Heart right ventricle (tissue), 16 donors: ENCODE results near the gene SYNGR4. TPM values are rescaled to one million over a fixed set of nuclear protein-coding genes. Genes with fewer than 3 reads are reported as not detected.
A peak's percentile ranks its signal among the peaks of the same experiment; 100 is the strongest.

Experiments used
- ATAC-seq, 8 donors: fragments of 200-7000 bp; cut with Tn5 transposase; one replicate each; pipeline ENCODE4 v1.9.1; 2020; ENCODE audit warnings: mild to moderate bottlenecking in 8 of 8, moderate library complexity in 8 of 8, moderate number of reproducible peaks in 1 of 8
- DNase-seq, 2 donors: peaks; one replicate each; pipeline ENCODE4 v3.0.0-alpha.2; 2020
- H3K27ac ChIP-seq, 10 donors: fragments of 200-600 bp; sonication (generic) in 2 of 10; one replicate each; pipeline versions ENCODE4 v1.5.0 to v1.8.0; 2020 to 2022; ENCODE audit warnings: mild to moderate bottlenecking in 3 of 10
- H3K27me3 ChIP-seq, 7 donors: fragments of 200-600 bp; one replicate each; pipeline ENCODE4 v1.8.0; 2021 to 2022; ENCODE audit warnings: mild to moderate bottlenecking in 2 of 7
- H3K36me3 ChIP-seq, 9 donors: fragments of 200-600 bp; sonication (generic) in 1 of 9; one replicate each; pipeline versions ENCODE4 v1.5.0 to v1.8.0; 2020 to 2022; ENCODE audit warnings: mild to moderate bottlenecking in 2 of 9
- H3K4me1 ChIP-seq, 9 donors: fragments of 200-600 bp; sonication (generic) in 1 of 9; one replicate each; pipeline versions ENCODE4 v1.5.0 to v1.8.0; 2020 to 2022; ENCODE audit warnings: mild to moderate bottlenecking in 4 of 9
- H3K4me3 ChIP-seq, 10 donors: fragments of 200-600 bp; sonication (generic) in 2 of 10; one replicate each; pipeline versions ENCODE4 v1.5.0 to v1.8.0; 2020 to 2022; ENCODE audit warnings: mild to moderate bottlenecking in 7 of 10, moderate library complexity in 2 of 10
- H3K9me3 ChIP-seq, 11 donors: fragments of 200-600 bp in 10 of 11; sonication (generic) in 2 of 11; one replicate each; pipeline versions ENCODE4 v1.5.0 to v1.8.0; 2013 to 2022; ENCODE audit warnings: mild to moderate bottlenecking in 2 of 11, control low read depth in 1 of 11, moderate library complexity in 1 of 11
- CTCF ChIP-seq, 9 donors: fragments of 200-600 bp; sonication (generic) in 2 of 9; IDR thresholded peaks; one replicate each; pipeline versions ENCODE4 v1.5.0 to v1.8.0; 2021 to 2022; ENCODE audit warnings: antibody characterized with exemption in 9 of 9, mild to moderate bottlenecking in 5 of 9, moderate library complexity in 1 of 9
- WGBS, 2 donors: extraction: QIAGEN DNeasy Blood & Tissue Kit; methylation state at CpG; one replicate each; pipeline ENCODE4 v1.1.7; 2013; ENCODE audit warnings: inconsistent platforms in 1 of 2; 5-methylcytosine and 5-hydroxymethylcytosine counted together
- intact Hi-C, 10 donors: fragments of 100-400 bp; cut with DNase I; formaldehyde crosslinking; loops; one replicate each; pipeline versions ENCODE4 v1.11.1 to v1.14.2; 2022
- polyA plus RNA-seq, 2 donors: library from polyadenylated mRNA; stranded (reverse); fragments of 200-250 nt; gene quantifications; one replicate each; pipeline ENCODE4 v1.2.3, GENCODE V29; 2013
- total RNA-seq, 10 donors: library from RNA; stranded (reverse); fragmentation: NEBNext Ultra II Directional in 3 of 10; extraction: Animal tissue kit (Norgen Biotek cat#: 25700) in 3 of 10; gene quantifications; one replicate each; pipeline versions ENCODE4 v1.2.1 to v1.2.4, GENCODE V29; 2021 to 2023
- donor health status: Arrhythmogenic right ventricular cardiomyopathy.
- donor health status: ischemic (EF 13 %, LVEDD 7.1; RV severe dilation, severe dysfunction).
- donor health status: healthy with polysubstance abuse.
- donor health status: DM: no; HTN: yes; CAD: no.
- donor health status: DM: no; HTN: no; CAD: no.
- donor health status: ischemic (EF 25% LVEDD 6.9; RV normal size, moderate dysfunction).
- donor health status: ischemic (EF 25% LVEDD 5.7; RV mildly dilated, moderate dysfunction).
- donor health status: healthy.
- donor health status: DM: yes; HTN: yes; CAD: no.
- donor health status: Ischemic cardiomyopathy.
- donor health status: ischemic (EF 35%, LVEDD 5.7; RV mildly dilated, moderate dysfunction).
- donor health status: nonischemic (EF 11% LVEDD 7.7; RV severe dilation, severe dysfunction).
- donor health status: DM: yes; HTN: yes; CAD: no.
- donor health status: PGD.
- donor health status: ischemic (EF 29% LVEDD 5.4; RV normal size, mild dysfunction).
- donor health status: nonischemic (EF 23%, LVEDD 6.1; RV moderate dilation, normal function).

SYNGR4 gene
- total and polyA plus RNA-seq, 12 donors, result not detected

GRCh38 chr19:48325265-48325910 is 38.8 kb upstream of the SYNGR4 start, which contains the start of gene EMP3:
Gene EMP3, plus strand, starts transcription at chr19:48325552. Its CDS starts 1,293 bp downstream, at chr19:48326845.
- 3% methylated on average over 22 of the region's 22 CpGs for WGBS, 2 donors
- DNase-seq (peak; percentile 81 to 86), ATAC-seq (peak in 7 of 8 donors; percentile 15 to 43 (median 30))
- intact Hi-C loops, result loop anchor here in 2 of 10 donors (5.0 to 10.0 kb wide), 3 partner anchors 37 to 259 kb away; partner anchors contain the start of genes SYNGR4 (in 1 of the 2) and TMEM143 (in 1 of the 2)
- H3K4me1 ChIP-seq, result peaks cover 4 to 94% (median 50%) of the 10 kb centered on the region in 9 donors
- peaks cover 0 to 34% (median 0%) of the 10 kb centered on the region in 9 donors for H3K36me3 ChIP-seq
- peak within 1 kb of the TSS; percentile 73 to 99 (median 89) for H3K27ac ChIP-seq
- TF ChIP-seq CTCF (IDR thresholded peaks at IDR 0.05), result no peak
- no peaks in the 10 kb centered on the region for H3K27me3 ChIP-seq
- H3K4me3 ChIP-seq, result peak within 1 kb of the TSS; percentile 40 to 70 (median 60)
- H3K9me3 ChIP-seq, result peaks cover 0 to 8% (median 0%) of the 10 kb centered on the region in 11 donors

- intact Hi-C loops, result loop anchor here in 2 of 10 donors (5.0 to 10.0 kb wide), 3 partner anchors 33 to 255 kb away; partner anchors contain the start of genes SYNGR4 (in 1 of the 2) and TMEM143 (in 1 of the 2)
- no peak for ATAC-seq
- TF ChIP-seq CTCF (IDR thresholded peaks at IDR 0.05), result no peak
- no peak for DNase-seq
- Histone ChIP-seq H3K27me3 (no peaks in the 10 kb centered on the region), H3K4me3 (peak overlapping the region in 7 of 10 donors; percentile 44 to 65 (median 59)), H3K4me1 (peaks cover 10 to 98% (median 49%) of the 10 kb centered on the region in 9 donors), H3K9me3 (peaks cover 0 to 8% (median 0%) of the 10 kb centered on the region in 11 donors), H3K36me3 (peaks cover 0 to 51% (median 0%) of the 10 kb centered on the region in 9 donors), H3K27ac (peak overlapping the region in 8 of 10 donors; percentile 78 to 90 (median 87))
- 74% methylated on average over 15 of the region's 15 CpGs for WGBS, 2 donors
Observed at GRCh38 chr19:48329167-48329891, 34.8 kb upstream of the SYNGR4 start.

- peak in 3 of 9 donors; percentile 18 to 23 (median 19) for TF ChIP-seq CTCF (IDR thresholded peaks at IDR 0.05)
- no peaks in the 10 kb centered on the region for H3K27me3 ChIP-seq
- H3K27ac ChIP-seq, result peak overlapping the region; percentile 29 to 90 (median 87)
- intact Hi-C loops, result no loop called here
- H3K36me3 ChIP-seq, result peaks cover 0 to 51% (median 0%) of the 10 kb centered on the region in 9 donors
- H3K9me3 ChIP-seq, result peaks cover 0 to 8% (median 0%) of the 10 kb centered on the region in 11 donors
- DNase-seq (peak; percentile 74 to 81), ATAC-seq (peak; percentile 45 to 66 (median 50))
- peak overlapping the region; percentile 21 to 65 (median 59) for H3K4me3 ChIP-seq
- WGBS, 2 donors, result 23 to 28% methylated on average over 40 to 41 of the region's 41 CpGs
- peaks cover 10 to 90% (median 49%) of the 10 kb centered on the region in 9 donors for H3K4me1 ChIP-seq
Observed at GRCh38 chr19:48330012-48330681, 34.0 kb upstream of the SYNGR4 start.

GRCh38 chr19:48332351-48332661 is 31.9 kb upstream of the SYNGR4 start:
- Histone ChIP-seq H3K27ac (peak overlapping the region in 9 of 10 donors; percentile 79 to 94 (median 86)), H3K4me3 (peak overlapping the region in 9 of 10 donors; percentile 31 to 67 (median 54)), H3K36me3 (peaks cover 0 to 47% (median 0%) of the 10 kb centered on the region in 9 donors), H3K4me1 (peaks cover 10 to 70% (median 35%) of the 10 kb centered on the region in 9 donors), H3K27me3 (no peaks in the 10 kb centered on the region), H3K9me3 (peaks cover 0 to 8% (median 0%) of the 10 kb centered on the region in 11 donors)
- TF ChIP-seq CTCF (IDR thresholded peaks at IDR 0.05), result no peak
- intact Hi-C loops, result loop anchor here in 1 of 10 donors (2.0 kb wide), 1 partner anchor 62 kb away; the partner anchor contains the start of gene ZNF114
- no peak for DNase-seq
- no peak for ATAC-seq
- WGBS, 2 donors, result 50 to 53% methylated on average over 6 of the region's 6 CpGs
